Left ventricle myocardium inferior (tissue), 1 donor: Measurements from ENCODE around the gene SMIM44. TPM values are rescaled to one million over a fixed set of nuclear protein-coding genes. Genes with fewer than 3 reads are reported as not detected.
"Not testable (repeated sequence)": the region's sequence is repeated elsewhere in the genome, so short reads cannot be mapped to it uniquely, and the experiment has no call there.

Experiments
- DNase-seq: peaks from one replicate; pipeline ENCODE4 v3.0.0-alpha.2; 2020
- H3K27ac ChIP-seq: fragments of 200-600 bp; replicated peaks from 2 replicates; pipeline ENCODE4 v1.8.0; 2021
- H3K27me3 ChIP-seq: fragments of 200-600 bp; 2 replicates; pipeline ENCODE4 v1.8.0; 2021; ENCODE audit warnings: low read depth
- H3K36me3 ChIP-seq: fragments of 200-600 bp; 2 replicates; pipeline ENCODE4 v1.8.0; 2021
- H3K4me1 ChIP-seq: fragments of 200-600 bp; 2 replicates; pipeline ENCODE4 v1.8.0; 2021
- H3K4me3 ChIP-seq: fragments of 200-600 bp; 2 replicates; pipeline ENCODE4 v1.8.0; 2021; ENCODE audit warnings: mild to moderate bottlenecking, moderate library complexity
- H3K9me3 ChIP-seq: fragments of 200-600 bp; replicated peaks from 2 replicates; pipeline ENCODE4 v1.8.0; 2021
- CTCF ChIP-seq: fragments of 200-600 bp; IDR thresholded peaks from 2 replicates; pipeline ENCODE4 v1.8.0; 2021; ENCODE audit warnings: antibody characterized with exemption, mild to moderate bottlenecking, borderline replicate concordance
- intact Hi-C: fragments of 100-400 bp; cut with micrococcal nuclease; formaldehyde crosslinking; loops from one replicate; pipeline ENCODE4 v1.11.0; 2022
- long read RNA-seq: library from polyadenylated mRNA; unstranded; transcript quantifications from one replicate; pipeline ENCODE4 v2.0.0, GENCODE V29; 2021
- total RNA-seq: library from RNA; stranded (reverse); fragmentation: NEBNext Ultra II Directional; extraction: Animal tissue kit (Norgen Biotek cat#: 25700); gene quantifications from one replicate; pipeline ENCODE4 v1.2.1, GENCODE V29; 2021
- donor health status: DM: no; HTN: yes; CAD: no; lungs with severe emphysema.

Gene SMIM44
- not detected for total RNA-seq
- long read RNA-seq, result 0 reads

- DNase-seq, result no peak
- Histone ChIP-seq H3K4me3 (no peak within 1 kb of the TSS), H3K4me1 (no peaks in the 10 kb centered on the region), H3K27me3 (peaks cover 78% of the 10 kb centered on the region), H3K9me3 (no peaks in the 10 kb centered on the region), H3K36me3 (no peaks in the 10 kb centered on the region), H3K27ac (no peak within 1 kb of the TSS)
- TF ChIP-seq CTCF, result no peak
- intact Hi-C loops, result no loop called here
Measured at GRCh38 chr19:3483226-3483628, at the start of gene SMIM44. SMIM44 (minus strand) TSS chr19:3483441; CDS start chr19:3483403, 38 bp downstream.

- intact Hi-C loops, result no loop called here
- Histone ChIP-seq H3K36me3 (peaks cover 63% of the 10 kb centered on the region), H3K27me3 (no peaks in the 10 kb centered on the region), H3K9me3 (no peaks in the 10 kb centered on the region), H3K4me3 (no peak overlapping the region), H3K27ac (no peak overlapping the region), H3K4me1 (peaks cover 8% of the 10 kb centered on the region)
- no peak for TF ChIP-seq CTCF
- DNase-seq, result no peak
Measured at GRCh38 chr19:3533033-3533432, 49.8 kb upstream of the SMIM44 start.

GRCh38 chr19:3532154-3532786 is 49.0 kb upstream of the SMIM44 start:
- H3K9me3 ChIP-seq, result no peaks in the 10 kb centered on the region
- peaks cover 71% of the 10 kb centered on the region for H3K36me3 ChIP-seq
- H3K4me3 ChIP-seq, result no peak overlapping the region
- H3K4me1 ChIP-seq, result peaks cover 8% of the 10 kb centered on the region
- H3K27ac ChIP-seq, result no peak overlapping the region
- no peak for TF ChIP-seq CTCF
- no peaks in the 10 kb centered on the region for H3K27me3 ChIP-seq
- no peak for DNase-seq
- intact Hi-C loops, result no loop called here

GRCh38 chr19:3531716-3532115 is 48.5 kb upstream of the SMIM44 start:
- H3K9me3 ChIP-seq, result no peaks in the 10 kb centered on the region
- H3K27ac ChIP-seq, result no peak overlapping the region
- no peaks in the 10 kb centered on the region for H3K27me3 ChIP-seq
- H3K4me1 ChIP-seq, result peaks cover 2% of the 10 kb centered on the region
- no peak for DNase-seq
- intact Hi-C loops, result no loop called here
- H3K4me3 ChIP-seq, result no peak overlapping the region
- peaks cover 77% of the 10 kb centered on the region for H3K36me3 ChIP-seq
- no peak for TF ChIP-seq CTCF

GRCh38 chr19:3530389-3530788 is 47.1 kb upstream of the SMIM44 start:
- H3K36me3 ChIP-seq, result peaks cover 76% of the 10 kb centered on the region
- no peak for DNase-seq
- no peaks in the 10 kb centered on the region for H3K9me3 ChIP-seq
- TF ChIP-seq CTCF, result no peak
- H3K4me3 ChIP-seq, result no peak overlapping the region
- intact Hi-C loops, result no loop called here
- H3K4me1 ChIP-seq, result no peaks in the 10 kb centered on the region
- H3K27me3 ChIP-seq, result no peaks in the 10 kb centered on the region
- no peak overlapping the region for H3K27ac ChIP-seq

- H3K4me1 ChIP-seq, H3K27ac ChIP-seq, H3K4me3 ChIP-seq, H3K27me3 ChIP-seq, H3K9me3 ChIP-seq, DNase-seq, intact Hi-C loops: not testable (repeated sequence)
- H3K36me3 ChIP-seq, result peaks cover 74% of the 10 kb centered on the region
Measured at GRCh38 chr19:3529299-3529698, 46.1 kb upstream of the SMIM44 start.
